ENCODE results near the gene TMEM272.
"Not testable (repeated sequence)": the region's sequence is repeated elsewhere in the genome, so short reads cannot be mapped to it uniquely, and the experiment has no call there.

The TMEM272 gene

GRCh38 chr13:51828730-51829567, 16.0 kb downstream of the TMEM272 start:
- in situ Hi-C loops (cut with HindIII; ENCODE audit: low sequenced_read_pairs), result no loop called here
- TF ChIP-seq, protein P1, sequence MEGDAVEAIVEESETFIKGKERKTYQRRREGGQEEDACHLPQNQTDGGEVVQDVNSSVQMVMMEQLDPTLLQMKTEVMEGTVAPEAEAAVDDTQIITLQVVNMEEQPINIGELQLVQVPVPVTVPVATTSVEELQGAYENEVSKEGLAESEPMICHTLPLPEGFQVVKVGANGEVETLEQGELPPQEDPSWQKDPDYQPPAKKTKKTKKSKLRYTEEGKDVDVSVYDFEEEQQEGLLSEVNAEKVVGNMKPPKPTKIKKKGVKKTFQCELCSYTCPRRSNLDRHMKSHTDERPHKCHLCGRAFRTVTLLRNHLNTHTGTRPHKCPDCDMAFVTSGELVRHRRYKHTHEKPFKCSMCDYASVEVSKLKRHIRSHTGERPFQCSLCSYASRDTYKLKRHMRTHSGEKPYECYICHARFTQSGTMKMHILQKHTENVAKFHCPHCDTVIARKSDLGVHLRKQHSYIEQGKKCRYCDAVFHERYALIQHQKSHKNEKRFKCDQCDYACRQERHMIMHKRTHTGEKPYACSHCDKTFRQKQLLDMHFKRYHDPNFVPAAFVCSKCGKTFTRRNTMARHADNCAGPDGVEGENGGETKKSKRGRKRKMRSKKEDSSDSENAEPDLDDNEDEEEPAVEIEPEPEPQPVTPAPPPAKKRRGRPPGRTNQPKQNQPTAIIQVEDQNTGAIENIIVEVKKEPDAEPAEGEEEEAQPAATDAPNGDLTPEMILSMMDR (IDR thresholded peaks at IDR 0.05; ENCODE audit: low read depth, low read length, missing control alignments), result no peak
- no peak overlapping the region for H3K4me3 ChIP-seq (ENCODE audit: low read depth, low read length)
- DNase-seq (ENCODE audit: low read depth), result no peak

- in situ Hi-C loops (cut with HindIII; ENCODE audit: low sequenced_read_pairs), result no loop called here
- DNase-seq (ENCODE audit: low read depth), result no peak
- TF ChIP-seq, protein P1 (IDR thresholded peaks at IDR 0.05; ENCODE audit: low read depth, low read length, missing control alignments), result no peak
- no peak overlapping the region for H3K4me3 ChIP-seq (ENCODE audit: low read depth, low read length)
Measured at GRCh38 chr13:51827254-51827653, 17.7 kb downstream of the TMEM272 start.

DNA sequence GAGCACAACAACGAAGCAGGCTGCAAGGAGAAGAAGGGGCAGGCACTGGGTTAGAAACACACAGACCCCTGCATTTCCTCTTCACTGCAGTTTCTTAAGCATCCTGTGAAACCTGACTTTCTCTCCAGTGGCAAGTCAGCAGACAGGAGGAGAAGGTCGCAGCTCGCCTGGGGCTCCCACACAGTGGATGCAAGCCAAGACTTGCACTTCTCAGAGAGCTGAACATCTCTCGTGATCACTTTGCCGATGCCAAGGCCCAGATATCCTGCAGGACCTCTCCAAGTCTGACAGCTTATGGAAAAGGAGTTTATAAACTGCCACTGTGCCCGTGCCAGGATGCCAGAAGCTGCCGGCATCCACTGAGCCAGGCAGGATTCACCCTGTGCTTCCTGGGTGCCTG, 18.4 kb downstream of the TMEM272 start:
- in situ Hi-C loops (cut with HindIII; ENCODE audit: low sequenced_read_pairs), result no loop called here
- TF ChIP-seq, protein P1 (IDR thresholded peaks at IDR 0.05; ENCODE audit: low read depth, low read length, missing control alignments), result no peak
- DNase-seq (ENCODE audit: low read depth), result no peak

GRCh38 chr13:51825681-51826254, 19.2 kb downstream of the TMEM272 start:
- no peak overlapping the region for H3K4me3 ChIP-seq (ENCODE audit: low read depth, low read length)
- DNase-seq (ENCODE audit: low read depth), result no peak
- in situ Hi-C loops (cut with HindIII; ENCODE audit: low sequenced_read_pairs), result no loop called here
- TF ChIP-seq, protein P1 (IDR thresholded peaks at IDR 0.05; ENCODE audit: low read depth, low read length, missing control alignments), result no peak

More for the DNA sequence above, 18.4 kb downstream of the TMEM272 start:
- no peak overlapping the region for H3K4me3 ChIP-seq (ENCODE audit: low read depth, low read length)

- DNase-seq (ENCODE audit: low read depth), result no peak
- in situ Hi-C loops (cut with HindIII; ENCODE audit: low sequenced_read_pairs), result no loop called here
- no peak overlapping the region for H3K4me3 ChIP-seq (ENCODE audit: low read depth, low read length)
- TF ChIP-seq, protein P1 (IDR thresholded peaks at IDR 0.05; ENCODE audit: low read depth, low read length, missing control alignments), result no peak
Measured at GRCh38 chr13:51825165-51825592, 19.8 kb downstream of the TMEM272 start.

DNA sequence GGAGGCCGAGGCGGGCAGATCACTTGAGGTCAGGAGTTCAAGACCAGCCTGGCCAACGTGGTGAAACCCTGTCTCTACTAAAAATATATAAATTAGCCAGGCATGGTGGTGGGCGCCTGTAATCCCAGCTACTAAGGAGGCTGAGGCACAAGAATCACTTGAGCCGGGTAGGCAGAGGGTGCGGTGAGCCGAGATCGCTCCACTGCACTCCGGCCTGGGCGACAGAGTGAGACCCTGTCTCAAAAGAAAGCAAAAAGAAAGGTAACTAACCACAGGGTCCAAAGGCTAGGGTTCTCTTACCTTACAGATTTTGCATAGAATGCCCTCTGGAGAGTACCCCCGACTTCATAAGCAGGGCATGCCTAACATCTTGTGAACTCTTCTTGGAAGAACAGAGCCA, 20.3 kb downstream of the TMEM272 start:
- in situ Hi-C loops (cut with HindIII; ENCODE audit: low sequenced_read_pairs); H3K4me3 ChIP-seq (ENCODE audit: low read depth, low read length): not testable (repeated sequence)

GRCh38 chr13:51823863-51824262, 21.1 kb downstream of the TMEM272 start:
- in situ Hi-C loops (cut with HindIII; ENCODE audit: low sequenced_read_pairs), result no loop called here
- no peak overlapping the region for H3K4me3 ChIP-seq (ENCODE audit: low read depth, low read length)
- TF ChIP-seq, protein P1 (IDR thresholded peaks at IDR 0.05; ENCODE audit: low read depth, low read length, missing control alignments), result no peak
- no peak for DNase-seq (ENCODE audit: low read depth)

More for the DNA sequence above, 20.3 kb downstream of the TMEM272 start:
- not testable (repeated sequence) for DNase-seq (ENCODE audit: low read depth)
